PC-9 (cell line): ENCODE measurements around the gene TMEM200B. TPM values are rescaled to one million over a fixed set of nuclear protein-coding genes. Genes with fewer than 3 reads are reported as not detected.
A peak's percentile ranks its signal among the peaks of the same experiment; 100 is the strongest.

Source experiments
- BruUV-seq: library from RNA; stranded (reverse); fragments of 400-500 nt; replicated peaks from 2 replicates; lab custom pipeline; 2021; lab: Mats Ljungman, UMichigan
- CTCF ChIA-PET: fragments of 300-600 bp; sonication (Branson Sonifier 250); formaldehyde crosslinking; loops from one replicate; lab custom pipeline; 2022; ENCODE audit warnings: antibody characterized with exemption; lab: Charles Lee
- POLR2A ChIA-PET: fragments of 300-600 bp; sonication (Branson Sonifier 250); formaldehyde crosslinking; loops from one replicate; lab custom pipeline; 2022; ENCODE audit warnings: antibody characterized with exemption; ENCODE audit not compliant: unreplicated experiment; lab: Charles Lee
- DNase-seq, 2 experiments: peaks; one replicate each; pipeline versions ENCODE4 v3.0.0 to v3.0.0-alpha.2; 2015 to 2022; ENCODE audit warnings: mixed read lengths in 1 of 2
- H2AFZ ChIP-seq: fragments of 200-600 bp; sonication (generic); 2 replicates; pipeline ENCODE4 v1.8.1; 2017; ENCODE audit warnings: antibody characterized with exemption
- H3F3A ChIP-seq: fragments of 200-600 bp; sonication (generic); 2 replicates; pipeline ENCODE4 v1.8.1; 2017; ENCODE audit warnings: antibody characterized with exemption, mild to moderate bottlenecking, low read depth; ENCODE audit not compliant: insufficient read depth
- H3K27ac ChIP-seq: fragments of 200-600 bp; sonication (generic); 2 replicates; pipeline ENCODE4 v1.6.1; 2016; ENCODE audit warnings: mixed run types
- H3K27me3 ChIP-seq: fragments of 200-600 bp; sonication (generic); 2 replicates; pipeline ENCODE4 v1.6.1; 2016; ENCODE audit warnings: low read depth, mixed run types; ENCODE audit not compliant: insufficient read depth
- H3K36me3 ChIP-seq: fragments of 200-600 bp; sonication (generic); 2 replicates; pipeline ENCODE4 v1.6.1; 2016; ENCODE audit warnings: low read depth, mixed run types
- H3K4me1 ChIP-seq: fragments of 200-600 bp; sonication (generic); replicated peaks from 2 replicates; pipeline ENCODE4 v1.6.1; 2016; ENCODE audit warnings: mixed run types; ENCODE audit not compliant: insufficient read depth
- H3K4me2 ChIP-seq: fragments of 200-600 bp; sonication (generic); 2 replicates; pipeline ENCODE4 v1.6.1; 2017; ENCODE audit warnings: mixed run types
- H3K4me3 ChIP-seq: fragments of 200-600 bp; sonication (generic); 2 replicates; pipeline ENCODE4 v1.6.1; 2016; ENCODE audit warnings: mixed run types
- H3K79me2 ChIP-seq: fragments of 200-600 bp; sonication (generic); 2 replicates; pipeline ENCODE4 v1.6.1; 2017; ENCODE audit warnings: low read depth, mixed run types
- H3K9me2 ChIP-seq: fragments of 200-600 bp; sonication (generic); 2 replicates; pipeline ENCODE4 v1.8.1; 2017; ENCODE audit warnings: mild to moderate bottlenecking; ENCODE audit not compliant: insufficient read depth
- H3K9me3 ChIP-seq: fragments of 200-600 bp; sonication (generic); 2 replicates; pipeline ENCODE4 v1.8.1; 2016; ENCODE audit warnings: low read depth; ENCODE audit not compliant: insufficient read depth
- H4K20me1 ChIP-seq: fragments of 200-600 bp; sonication (generic); 2 replicates; pipeline ENCODE4 v1.8.1; 2017; ENCODE audit not compliant: insufficient read depth
- CTCF ChIP-seq: fragments of 200-600 bp; sonication (generic); conservative IDR thresholded peaks from 2 replicates; pipeline ENCODE4 v1.6.1; 2017; ENCODE audit warnings: mixed run types, antibody characterized with exemption, mild to moderate bottlenecking, moderate library complexity
- EZH2 ChIP-seq: fragments of 200-600 bp; sonication (generic); IDR thresholded peaks from 2 replicates; pipeline ENCODE4 v1.8.0; 2017; ENCODE audit warnings: antibody characterized with exemption, low read depth
- intact Hi-C: fragments of 100-400 bp; cut with micrococcal nuclease; formaldehyde crosslinking; loops from one replicate; pipeline ENCODE4 v1.10.0; 2022; ENCODE audit not compliant: unreplicated experiment
- total RNA-seq: library from RNA; stranded (reverse); gene quantifications from 2 replicates; pipeline ENCODE4 v1.2.3, GENCODE V29; 2021

TMEM200B gene
- total RNA-seq, 1 experiment from 2014 or later, result 1.1 TPM

- Histone ChIP-seq H3K9me2 (no peaks in the 10 kb centered on the region), H3F3A (peaks cover 23% of the 10 kb centered on the region), H3K4me3 (no peak overlapping the region), H2AFZ (no peak overlapping the region), H3K27me3 (no peaks in the 10 kb centered on the region), H3K27ac (no peak overlapping the region), H3K79me2 (no peaks in the 10 kb centered on the region), H3K4me2 (no peak overlapping the region), H4K20me1 (no peaks in the 10 kb centered on the region), H3K9me3 (no peaks in the 10 kb centered on the region), H3K4me1 (peaks cover 8% of the 10 kb centered on the region), H3K36me3 (no peaks in the 10 kb centered on the region; the same call in 1 of the 2 replicates)
- ChIA-PET POLR2A (no interaction called here), CTCF (no interaction called here)
- DNase-seq, result no peak
- TF ChIP-seq EZH2, result no peak
- TF ChIP-seq CTCF, result no peak
- BruUV-seq, result TSS peak; percentile 6
- intact Hi-C loops, result loop anchor here (10.0 kb wide), 1 partner anchor 258 kb away; no protein-coding TSS in a partner anchor
Observed at GRCh38 chr1:29142714-29143113, 19.0 kb upstream of the TMEM200B start.

- no peaks in the 10 kb centered on the region for H3K4me1 ChIP-seq
- H3K9me3 ChIP-seq, result no peaks in the 10 kb centered on the region
- H3K79me2 ChIP-seq, result no peaks in the 10 kb centered on the region
- H3F3A ChIP-seq, result no peaks in the 10 kb centered on the region
- POLR2A ChIA-PET, result interaction anchor here (0.6 kb wide), 1 partner anchor 72 kb away, joined by 3 read pairs; no protein-coding TSS in a partner anchor
- TF ChIP-seq EZH2 (no peak), CTCF (no peak)
- no peaks in the 10 kb centered on the region for H3K9me2 ChIP-seq
- H3K36me3 ChIP-seq, result no peaks in the 10 kb centered on the region
- CTCF ChIA-PET, result no interaction called here
- no TSS peak for BruUV-seq
- H3K4me3 ChIP-seq, result no peak overlapping the region
- DNase-seq, result peak; percentile 42 to 64
- no peak overlapping the region for H2AFZ ChIP-seq
- H3K27ac ChIP-seq, result no peak overlapping the region
- no peaks in the 10 kb centered on the region for H3K27me3 ChIP-seq
- intact Hi-C loops, result no loop called here
- no peaks in the 10 kb centered on the region for H4K20me1 ChIP-seq
- H3K4me2 ChIP-seq, result peak overlapping the region; percentile 42; the same call in 1 of the 2 replicates
Observed at GRCh38 chr1:29136391-29136915, 12.8 kb upstream of the TMEM200B start.

- Histone ChIP-seq H3K79me2 (no peaks in the 10 kb centered on the region), H4K20me1 (no peaks in the 10 kb centered on the region), H2AFZ (no peak overlapping the region), H3K27me3 (no peaks in the 10 kb centered on the region), H3K36me3 (no peaks in the 10 kb centered on the region), H3K9me3 (no peaks in the 10 kb centered on the region), H3K4me1 (no peaks in the 10 kb centered on the region), H3K4me3 (no peak overlapping the region), H3K4me2 (no peak overlapping the region), H3K27ac (no peak overlapping the region), H3F3A (no peaks in the 10 kb centered on the region), H3K9me2 (no peaks in the 10 kb centered on the region)
- ChIA-PET POLR2A (no interaction called here), CTCF (no interaction called here)
- intact Hi-C loops, result no loop called here
- BruUV-seq, result no TSS peak
- no peak for DNase-seq
- TF ChIP-seq EZH2, result no peak
- TF ChIP-seq CTCF, result no peak
Observed at GRCh38 chr1:29134695-29135028, 11.0 kb upstream of the TMEM200B start.
